Measurements from ENCODE around the gene CPTP. TPM values are rescaled to one million over a fixed set of nuclear protein-coding genes. Genes with fewer than 3 reads are reported as not detected.

The CPTP gene
- total and polyA plus RNA-seq, 7 donors, result 8.4 to 57.1 (median 21.6) TPM

DNA sequence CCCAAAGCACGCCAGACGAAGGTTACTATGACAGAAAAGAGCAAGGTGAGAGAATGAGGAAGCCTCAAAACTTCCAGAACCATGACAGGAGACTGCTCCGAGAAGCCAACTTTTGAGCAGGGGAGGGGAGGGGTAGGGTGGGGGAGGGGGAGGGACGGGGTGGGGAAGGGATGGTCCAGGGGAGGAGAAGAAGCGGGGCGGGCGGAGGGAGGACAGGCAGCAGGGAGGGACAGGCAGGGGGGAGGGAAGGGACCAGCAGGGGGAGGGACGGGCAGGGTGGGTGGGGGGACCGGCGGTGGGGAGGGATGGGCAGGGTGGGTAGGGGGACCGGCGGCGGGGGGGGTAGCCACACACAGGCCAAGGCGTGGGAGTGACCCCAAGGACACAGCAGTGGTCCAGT is 2.2 kb upstream of the CPTP start:
- no peak overlapping the region for H3K4me3 ChIP-seq
- 79 to 87% methylated on average over 14 of the region's 14 CpGs for WGBS, 2 donors
- TF ChIP-seq, protein P1, sequence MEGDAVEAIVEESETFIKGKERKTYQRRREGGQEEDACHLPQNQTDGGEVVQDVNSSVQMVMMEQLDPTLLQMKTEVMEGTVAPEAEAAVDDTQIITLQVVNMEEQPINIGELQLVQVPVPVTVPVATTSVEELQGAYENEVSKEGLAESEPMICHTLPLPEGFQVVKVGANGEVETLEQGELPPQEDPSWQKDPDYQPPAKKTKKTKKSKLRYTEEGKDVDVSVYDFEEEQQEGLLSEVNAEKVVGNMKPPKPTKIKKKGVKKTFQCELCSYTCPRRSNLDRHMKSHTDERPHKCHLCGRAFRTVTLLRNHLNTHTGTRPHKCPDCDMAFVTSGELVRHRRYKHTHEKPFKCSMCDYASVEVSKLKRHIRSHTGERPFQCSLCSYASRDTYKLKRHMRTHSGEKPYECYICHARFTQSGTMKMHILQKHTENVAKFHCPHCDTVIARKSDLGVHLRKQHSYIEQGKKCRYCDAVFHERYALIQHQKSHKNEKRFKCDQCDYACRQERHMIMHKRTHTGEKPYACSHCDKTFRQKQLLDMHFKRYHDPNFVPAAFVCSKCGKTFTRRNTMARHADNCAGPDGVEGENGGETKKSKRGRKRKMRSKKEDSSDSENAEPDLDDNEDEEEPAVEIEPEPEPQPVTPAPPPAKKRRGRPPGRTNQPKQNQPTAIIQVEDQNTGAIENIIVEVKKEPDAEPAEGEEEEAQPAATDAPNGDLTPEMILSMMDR (IDR thresholded peaks at IDR 0.05), result no peak
- TF ChIP-seq EP300 (IDR thresholded peaks at IDR 0.05) (no peak), POLR2A (IDR thresholded peaks at IDR 0.05) (no peak), POLR2AphosphoS5 (IDR thresholded peaks at IDR 0.05) (no peak)
- no peaks in the 10 kb centered on the region for H3K9me3 ChIP-seq
- H3K4me1 ChIP-seq, result peaks cover 3 to 79% (median 68%) of the 10 kb centered on the region in 4 donors
- no peak for DNase-seq
- intact Hi-C loops (cut with DNase I), result no loop called here
- H3K36me3 ChIP-seq, result peaks cover 5 to 41% (median 10%) of the 10 kb centered on the region in 4 donors
- H3K27me3 ChIP-seq, result no peaks in the 10 kb centered on the region
- H3K27ac ChIP-seq, result peak overlapping the region in 1 of 4 donors; percentile 31

DNA sequence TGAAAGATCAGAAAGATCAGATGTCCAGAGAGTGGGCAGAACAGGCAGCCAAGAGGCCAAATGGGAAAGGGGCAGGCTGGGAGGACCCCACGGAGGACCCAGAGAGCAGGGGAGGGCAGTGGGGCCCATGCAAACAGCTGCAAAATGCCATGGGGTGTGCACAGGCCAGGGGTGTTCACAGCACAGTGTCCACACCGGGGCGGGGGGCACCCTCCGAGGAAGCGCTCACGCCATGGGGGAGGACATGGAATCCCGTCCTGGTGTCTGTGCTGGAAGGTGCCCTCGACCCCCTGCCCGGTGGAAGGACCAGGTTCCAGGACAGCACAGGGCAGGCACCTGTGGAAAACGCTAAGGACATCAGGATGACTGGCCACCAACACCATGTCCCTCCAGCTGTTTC is 1.6 kb upstream of the CPTP start:
- H3K27me3 ChIP-seq, result no peaks in the 10 kb centered on the region
- peaks cover 11 to 44% (median 13%) of the 10 kb centered on the region in 4 donors for H3K36me3 ChIP-seq
- 88 to 93% methylated on average over 10 of the region's 10 CpGs for WGBS, 2 donors
- DNase-seq, result no peak
- no peak overlapping the region for H3K4me3 ChIP-seq
- intact Hi-C loops (cut with DNase I), result no loop called here
- peaks cover 3 to 73% (median 63%) of the 10 kb centered on the region in 4 donors for H3K4me1 ChIP-seq
- no peaks in the 10 kb centered on the region for H3K9me3 ChIP-seq
- no peak overlapping the region for H3K27ac ChIP-seq
- TF ChIP-seq, protein P1 (IDR thresholded peaks at IDR 0.05), result no peak
- TF ChIP-seq POLR2A (IDR thresholded peaks at IDR 0.05) (no peak), EP300 (IDR thresholded peaks at IDR 0.05) (no peak), POLR2AphosphoS5 (IDR thresholded peaks at IDR 0.05) (no peak)

DNA sequence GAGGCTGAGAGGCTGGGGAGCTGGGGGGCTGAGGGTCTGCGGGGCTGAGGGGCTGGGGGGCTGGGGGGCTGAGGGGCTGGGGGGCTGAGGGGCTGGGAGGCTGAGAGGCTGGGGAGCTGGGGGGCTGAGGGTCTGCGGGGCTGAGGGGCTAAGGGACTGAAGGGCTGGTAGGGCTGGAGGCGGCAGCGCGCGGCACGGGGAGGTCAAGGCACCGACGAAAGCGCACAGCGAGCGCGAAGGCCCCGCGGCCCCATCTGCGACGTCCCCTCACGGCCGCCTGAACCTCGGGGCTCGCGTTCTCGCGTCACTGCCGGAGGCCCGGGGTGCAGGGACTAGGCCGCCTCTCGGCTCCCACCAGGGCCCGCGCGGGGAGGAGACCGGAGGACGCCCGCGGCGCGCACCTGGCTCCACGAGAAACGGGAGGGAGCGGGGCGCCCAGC is 498 bp upstream of the CPTP start:
- H3K4me3 ChIP-seq, result peak overlapping the region; percentile 87 to 100 (median 98)
- TF ChIP-seq POLR2A (IDR thresholded peaks at IDR 0.05) (no peak), EP300 (IDR thresholded peaks at IDR 0.05) (no peak), POLR2AphosphoS5 (IDR thresholded peaks at IDR 0.05) (no peak)
- TF ChIP-seq, protein P1 (IDR thresholded peaks at IDR 0.05), result no peak
- no peaks in the 10 kb centered on the region for H3K27me3 ChIP-seq
- intact Hi-C loops (cut with DNase I), result loop anchor here (2.0 kb wide), 1 partner anchor 25 kb away; the partner anchor contains the start of gene DVL1
- DNase-seq, result no peak
- 1% methylated on average over 41 of the region's 41 CpGs for WGBS, 2 donors
- peaks cover 3 to 63% (median 51%) of the 10 kb centered on the region in 4 donors for H3K4me1 ChIP-seq
- peak overlapping the region; percentile 90 to 94 (median 92) for H3K27ac ChIP-seq
- H3K36me3 ChIP-seq, result peaks cover 11 to 50% (median 16%) of the 10 kb centered on the region in 4 donors
- H3K9me3 ChIP-seq, result no peaks in the 10 kb centered on the region

DNA sequence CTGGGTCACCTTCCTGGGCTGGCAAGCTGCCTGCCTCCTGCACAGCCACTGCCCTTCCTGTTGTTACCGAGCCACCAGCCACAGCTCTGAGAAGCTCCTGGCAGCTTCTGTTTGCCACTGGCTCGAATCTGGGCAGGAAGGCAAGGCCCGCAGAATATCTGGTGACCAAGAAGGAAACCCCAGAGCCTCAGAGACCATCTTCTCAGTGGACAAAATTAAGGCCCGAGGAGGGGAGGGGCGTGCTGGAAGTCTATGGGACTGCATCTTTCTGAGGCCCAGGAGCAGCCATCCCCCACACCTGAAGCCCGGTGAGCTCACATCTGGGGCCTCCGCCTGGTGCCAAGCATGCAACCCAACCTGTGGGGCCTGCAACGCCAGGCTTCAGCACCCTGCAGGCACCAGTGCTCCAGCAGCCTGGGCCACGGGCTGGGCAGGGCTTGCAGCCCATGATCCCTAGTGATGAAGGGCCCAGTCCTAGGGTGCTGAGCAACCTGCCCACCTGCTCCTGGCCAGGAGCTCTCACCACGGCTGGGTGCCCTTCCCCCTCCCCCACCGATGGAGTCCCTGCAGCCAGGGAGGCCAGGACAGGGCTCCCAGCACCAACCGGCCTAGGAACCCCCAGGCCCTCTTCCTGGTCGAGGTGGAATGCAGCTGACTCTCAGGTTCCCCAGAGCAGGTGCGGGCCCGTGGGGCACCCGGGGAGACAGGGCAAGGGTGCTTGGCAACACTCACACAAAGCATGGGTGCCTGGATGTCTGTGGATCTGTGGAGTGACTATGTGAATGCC is 879 bp downstream of the CPTP start:
- Histone ChIP-seq H3K27ac (peak overlapping the region; percentile 90 to 94 (median 92)), H3K4me1 (peaks cover 3 to 53% (median 46%) of the 10 kb centered on the region in 4 donors), H3K36me3 (peaks cover under 1 to 36% (median 13%) of the 10 kb centered on the region in 4 donors), H3K27me3 (no peaks in the 10 kb centered on the region), H3K4me3 (peak overlapping the region; percentile 87 to 100 (median 98)), H3K9me3 (no peaks in the 10 kb centered on the region)
- DNase-seq, result peak; percentile 79
- TF ChIP-seq POLR2AphosphoS5 (IDR thresholded peaks at IDR 0.05) (no peak), EP300 (IDR thresholded peaks at IDR 0.05) (no peak), POLR2A (IDR thresholded peaks at IDR 0.05) (no peak)
- TF ChIP-seq, protein P1 (IDR thresholded peaks at IDR 0.05), result no peak
- 13 to 60% methylated on average over 16 of the region's 16 CpGs for WGBS, 2 donors
- intact Hi-C loops (cut with DNase I), result loop anchor here (2.0 kb wide), 1 partner anchor 23 kb away; the partner anchor contains the start of gene DVL1
